HCT116 (cell line): ENCODE data around the gene ANGPTL5. TPM values are rescaled to one million over a fixed set of nuclear protein-coding genes. Genes with fewer than 3 reads are reported as not detected.
"Not testable (repeated sequence)": the region's sequence is repeated elsewhere in the genome, so short reads cannot be mapped to it uniquely, and the experiment has no call there.

ENCODE experiments used
- ATAC-seq: fragments of 200-7000 bp; cut with Tn5 transposase; 2 replicates; pipeline ENCODE4 v1.9.1; 2020; ENCODE audit warnings: mild to moderate bottlenecking, moderate library complexity
- BruUV-seq: library from RNA; stranded (reverse); fragments of 400-500 nt; replicated peaks from 2 replicates; lab custom pipeline; 2021; lab: Mats Ljungman, UMichigan
- CTCF ChIA-PET: fragments of 300-600 bp; sonication (Branson Sonifier 250); formaldehyde crosslinking; loops from one replicate; lab custom pipeline; 2021; ENCODE audit warnings: antibody characterized with exemption; lab: Charles Lee
- POLR2A ChIA-PET: fragments of 300-600, 350-600 bp; sonication (Branson Sonifier 250); formaldehyde crosslinking; loops from one replicate; lab custom pipeline; 2021; ENCODE audit warnings: antibody characterized with exemption; lab: Charles Lee
- RAD21 ChIA-PET, 2 experiments: fragments of 300-600 bp; sonication (Branson Sonifier 250); formaldehyde crosslinking; loops; one replicate each; lab custom pipeline; 2023; ENCODE audit warnings: low total read pairs in 2 of 2; ENCODE audit not compliant: uncharacterized antibody in 2 of 2, unreplicated experiment in 2 of 2, low non-redundant PET in 1 of 2; lab: Charles Lee
- DNase-seq: peaks from one replicate; pipeline ENCODE4 v3.0.0-alpha.2; 2010; ENCODE audit warnings: low read depth, low spot score
- H2AFZ ChIP-seq: fragments of 200-600 bp; shearing (Covaris generic), sonication (generic); 2 replicates; pipeline ENCODE4 v1.6.1; 2017; ENCODE audit warnings: low read depth, mixed run types, mixed read lengths, antibody characterized with exemption, low read length; ENCODE audit not compliant: poor library complexity, severe bottlenecking
- H3K27ac ChIP-seq: 2 replicates; pipeline ENCODE4 v1.5.1; 2012; ENCODE audit warnings: low read depth, low read length
- H3K27me3 ChIP-seq: fragments of 200-600 bp; sonication (generic); 2 replicates; pipeline ENCODE4 v1.6.1; 2016; ENCODE audit warnings: mixed run types, low read length, mixed read lengths; ENCODE audit not compliant: insufficient read depth
- H3K36me3 ChIP-seq, 2 experiments: fragments of 200-500 bp in 1 of 2; fragments of 200-600 bp in 1 of 2; sonication (Bioruptor generic) in 1 of 2; sonication (generic) in 1 of 2; 2 replicates each; pipeline versions ENCODE4 v1.5.1 to v1.6.1; 2014 to 2016; ENCODE audit warnings: low read length in 2 of 2, inconsistent platforms in 1 of 2, mixed read lengths in 1 of 2, mixed run types in 1 of 2; ENCODE audit not compliant: insufficient read depth in 2 of 2, control insufficient read depth in 1 of 2
- H3K4me1 ChIP-seq, 2 experiments: fragments of 200-600 bp in 1 of 2; sonication (generic) in 1 of 2; 2 replicates each; pipeline versions ENCODE4 v1.5.1 to v1.6.1; 2012 to 2017; ENCODE audit warnings: low read length in 2 of 2, inconsistent platforms in 1 of 2, mild to moderate bottlenecking in 1 of 2, mixed read lengths in 1 of 2, mixed run types in 1 of 2, moderate library complexity in 1 of 2; ENCODE audit not compliant: insufficient read depth in 2 of 2, control insufficient read depth in 1 of 2
- H3K4me2 ChIP-seq: fragments of 200-600 bp; sonication (generic); 2 replicates; pipeline ENCODE4 v1.6.1; 2017; ENCODE audit warnings: mixed run types, low read length, mixed read lengths
- H3K4me3 ChIP-seq, 2 experiments: fragments of 200-600 bp in 1 of 2; sonication (generic) in 1 of 2; replicated peaks in 1 of 2; 2 replicates each; pipeline ENCODE4 v1.5.1; 2011 to 2016; ENCODE audit warnings: low read length in 2 of 2, control low read depth in 1 of 2, low read depth in 1 of 2, mild to moderate bottlenecking in 1 of 2, mixed read lengths in 1 of 2, mixed run types in 1 of 2
- H3K79me2 ChIP-seq: fragments of 200-600 bp; sonication (generic); 2 replicates; pipeline ENCODE4 v1.6.1; 2017; ENCODE audit warnings: mild to moderate bottlenecking, mixed run types, low read length, moderate library complexity, mixed read lengths; ENCODE audit not compliant: insufficient read depth
- H3K9ac ChIP-seq: fragments of 200-600 bp; sonication (generic); 2 replicates; pipeline ENCODE4 v1.6.1; 2016; ENCODE audit warnings: low read length, mixed read lengths
- H3K9me2 ChIP-seq: fragments of 200-600 bp; sonication (generic), shearing (Covaris generic); 2 replicates; pipeline ENCODE4 v1.6.1; 2017; ENCODE audit warnings: mixed run types, mild to moderate bottlenecking, moderate library complexity; ENCODE audit not compliant: insufficient read depth
- H3K9me3 ChIP-seq, 2 experiments: fragments of 200-500 bp in 1 of 2; fragments of 200-600 bp in 1 of 2; sonication (Bioruptor generic) in 1 of 2; sonication (generic) in 1 of 2; 2 replicates each; pipeline ENCODE4 v1.6.1; 2014 to 2017; ENCODE audit warnings: low read length in 2 of 2, mixed read lengths in 2 of 2, inconsistent platforms in 1 of 2, low read depth in 1 of 2, mild to moderate bottlenecking in 1 of 2, mixed run types in 1 of 2, moderate library complexity in 1 of 2; ENCODE audit not compliant: control insufficient read depth in 1 of 2, insufficient read depth in 1 of 2
- H4K20me1 ChIP-seq: fragments of 200-600 bp; sonication (generic), shearing (Covaris generic); 2 replicates; pipeline ENCODE4 v1.6.1; 2017; ENCODE audit warnings: mixed run types, mild to moderate bottlenecking, moderate library complexity; ENCODE audit not compliant: insufficient read depth
- CEBPB ChIP-seq: IDR thresholded peaks from 2 replicates; pipeline ENCODE4 v1.6.1; 2012; ENCODE audit warnings: low read depth
- EZH2phosphoT487 ChIP-seq: fragments of 200-600 bp; IDR thresholded peaks from 2 replicates; pipeline ENCODE4 v1.6.1; 2018; ENCODE audit warnings: antibody characterized with exemption, borderline replicate concordance
- SP1 ChIP-seq: IDR thresholded peaks from 2 replicates; pipeline ENCODE4 v1.6.1; 2012; ENCODE audit warnings: low read depth
- ZNF274 ChIP-seq: fragments of 200-500 bp; sonication (Bioruptor generic); IDR thresholded peaks from 2 replicates; pipeline ENCODE4 v1.6.1; 2014; ENCODE audit warnings: mild to moderate bottlenecking, low read depth, low read length, inconsistent platforms
- intact Hi-C: fragments of 100-400 bp; cut with micrococcal nuclease; formaldehyde crosslinking; loops from 2 replicates; pipeline ENCODE4 v1.10.0; 2022
- total RNA-seq: library from RNA; stranded (reverse); gene quantifications from one replicate; pipeline ENCODE4 v1.2.1, GENCODE V29; 2021; ENCODE audit not compliant: unreplicated experiment

The ANGPTL5 gene
- total RNA-seq, 1 experiment from 2014 or later, result not detected

GRCh38 chr11:101964200-101964599 is 47.9 kb upstream of the ANGPTL5 start:
- H3K79me2 ChIP-seq, H3K27ac ChIP-seq, H3K36me3 ChIP-seq, H3K9ac ChIP-seq, H3K4me3 ChIP-seq, H4K20me1 ChIP-seq, BruUV-seq, H3K27me3 ChIP-seq, H2AFZ ChIP-seq, H3K4me1 ChIP-seq, H3K9me3 ChIP-seq, DNase-seq, POLR2A ChIA-PET, H3K9me2 ChIP-seq, RAD21 ChIA-PET, ATAC-seq, CTCF ChIA-PET, H3K4me2 ChIP-seq, intact Hi-C loops: not testable (repeated sequence)

DNA sequence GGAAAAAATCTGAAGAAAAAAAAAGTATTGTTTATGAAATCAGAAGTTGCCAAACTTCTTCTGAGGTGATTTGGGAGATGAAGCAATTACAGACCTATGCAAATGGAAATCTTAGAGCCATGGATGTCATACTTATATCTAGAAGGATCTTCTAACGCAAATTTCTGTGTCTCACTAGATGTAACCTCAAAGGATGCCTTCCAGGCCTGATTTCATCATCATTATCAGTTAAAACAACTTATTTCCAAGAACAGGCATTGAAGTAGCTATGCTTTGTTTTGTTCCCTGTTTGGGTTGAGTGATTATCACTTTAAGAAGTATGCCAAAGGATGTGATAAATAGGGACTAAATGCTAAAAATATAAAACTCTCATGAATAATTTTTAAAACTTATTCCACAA is 43.9 kb upstream of the ANGPTL5 start:
- no peaks in the 10 kb centered on the region for H4K20me1 ChIP-seq
- DNase-seq (no peak), ATAC-seq (no peak)
- H3K4me3 ChIP-seq, result no peak overlapping the region
- intact Hi-C loops, result no loop called here
- H3K27ac ChIP-seq, result no peak overlapping the region
- no peak overlapping the region for H3K4me2 ChIP-seq
- H3K9ac ChIP-seq, result no peak overlapping the region
- H2AFZ ChIP-seq, result no peak overlapping the region
- no peaks in the 10 kb centered on the region for H3K79me2 ChIP-seq
- POLR2A ChIA-PET, result no interaction called here
- BruUV-seq, result no TSS peak
- CTCF ChIA-PET, result no interaction called here
- H3K36me3 ChIP-seq, result no peaks in the 10 kb centered on the region
- TF ChIP-seq CEBPB, result no peak
- TF ChIP-seq, all 23 proteins: peak for 0
- no peaks in the 10 kb centered on the region for H3K9me3 ChIP-seq
- no peaks in the 10 kb centered on the region for H3K27me3 ChIP-seq
- no peaks in the 10 kb centered on the region for H3K9me2 ChIP-seq
- RAD21 ChIA-PET, result no interaction called here
- H3K4me1 ChIP-seq, result no peaks in the 10 kb centered on the region

DNA sequence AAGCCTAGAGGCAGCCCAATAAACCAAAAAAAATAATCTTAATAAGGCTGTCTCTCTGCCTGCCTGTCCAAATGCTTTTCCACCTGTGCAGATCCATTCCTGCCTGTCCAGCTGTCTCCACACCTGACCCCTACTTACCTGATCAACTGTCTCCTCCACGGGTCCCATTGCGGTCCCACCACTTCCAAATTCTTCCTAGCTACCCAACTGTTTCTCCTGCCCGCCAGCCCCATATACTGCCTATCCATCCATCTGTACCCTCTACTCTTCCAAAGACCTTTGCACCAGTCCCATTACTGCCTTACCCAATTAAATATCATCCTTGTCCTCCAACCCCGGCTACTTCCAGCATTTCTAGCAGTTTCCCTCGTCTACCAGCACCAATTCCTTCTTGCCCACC is 39.4 kb upstream of the ANGPTL5 start:
- Histone ChIP-seq H3K79me2 (no peaks in the 10 kb centered on the region), H3K36me3 (no peaks in the 10 kb centered on the region), H2AFZ (no peak overlapping the region), H3K27ac (no peak overlapping the region), H3K9me2 (peaks cover 4% of the 10 kb centered on the region; the same call in 1 of the 2 replicates), H3K4me3 (no peak overlapping the region), H3K4me1 (no peaks in the 10 kb centered on the region), H3K9ac (no peak overlapping the region), H3K27me3 (no peaks in the 10 kb centered on the region), H4K20me1 (no peaks in the 10 kb centered on the region), H3K4me2 (no peak overlapping the region), H3K9me3 (no peaks in the 10 kb centered on the region)
- ChIA-PET RAD21 (no interaction called here), POLR2A (no interaction called here), CTCF (interaction anchor here (0.9 kb wide), 1 partner anchor 10 kb away, joined by 3 read pairs; no protein-coding TSS in a partner anchor)
- no TSS peak for BruUV-seq
- ATAC-seq (no peak), DNase-seq (no peak)
- intact Hi-C loops, result no loop called here
- no peak for TF ChIP-seq SP1
- no peak for TF ChIP-seq EZH2phosphoT487
- no peak for TF ChIP-seq ZNF274
